Measurements from ENCODE around the gene TNKS1BP1.

DNA sequence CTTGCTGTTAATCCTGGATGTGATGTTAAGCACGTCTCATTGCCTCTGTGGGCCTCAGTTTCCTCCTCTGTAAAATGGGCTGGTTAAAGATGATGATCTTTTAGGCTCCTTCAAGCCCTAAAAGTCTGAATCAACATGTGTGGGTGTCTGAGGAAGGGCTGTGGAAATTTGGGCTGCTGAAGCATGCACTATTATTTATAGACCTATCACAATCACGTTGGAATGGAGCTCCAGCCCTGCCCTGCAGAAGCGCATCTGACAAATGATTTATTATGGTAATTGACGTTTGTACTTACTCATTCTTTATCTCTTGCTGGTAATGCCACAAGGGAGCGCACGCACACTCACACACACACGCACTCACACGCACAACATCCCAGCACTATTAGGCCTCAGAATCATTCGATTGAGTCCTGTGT, 33.8 kb upstream of the TNKS1BP1 start:
- no peak for TF ChIP-seq POLR2A (IDR thresholded peaks at IDR 0.05; ENCODE audit: low read length)
- TF ChIP-seq GATA1 (IDR thresholded peaks at IDR 0.05; ENCODE audit: low read depth, low read length): no peak
